ENCODE results near the gene OSGIN1. TPM values are rescaled to one million over a fixed set of nuclear protein-coding genes. Genes with fewer than 3 reads are reported as not detected.

The OSGIN1 gene
- total and polyA plus RNA-seq, 2 donors (not counting 1 experiment from before 2014, with no cell fraction given) = 0.85 to 1.8 TPM

DNA sequence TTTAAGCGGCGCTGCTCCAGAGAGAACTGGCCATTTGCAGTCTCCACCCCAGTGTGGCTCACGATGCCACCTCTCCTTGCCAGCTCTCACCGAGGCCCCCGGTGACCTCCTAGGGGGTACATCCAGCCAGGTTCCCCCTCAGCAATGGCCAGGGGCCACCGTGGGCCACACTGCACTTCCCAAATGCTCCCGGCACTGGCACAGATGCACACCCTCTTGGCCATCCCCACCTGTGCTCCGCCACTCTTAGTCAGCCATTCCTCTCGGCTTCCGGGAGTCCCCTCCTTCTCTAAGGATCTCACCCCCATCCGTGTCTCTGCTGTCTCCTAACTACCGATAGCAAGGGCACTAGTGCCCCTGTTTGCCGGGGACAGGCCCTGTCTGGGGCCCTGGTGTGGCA is 28.4 kb upstream of the OSGIN1 start:
- WGBS (ENCODE audit: insufficient coverage) = 93% methylated on average over 13 of the region's 13 CpGs
- Histone ChIP-seq H2AFZ (ENCODE audit: insufficient read depth, low read depth, low read length, poor library complexity, severe bottlenecking) (no peak overlapping the region), H3K9me3 (ENCODE audit: control extremely low read depth in 1 of 3, control insufficient read depth in 2 of 3, insufficient read depth in 1 of 3, low read length in 2 of 3) (no peaks in the 10 kb centered on the region), H3K79me2 (ENCODE audit: control insufficient read depth, insufficient read depth, low read length) (no peaks in the 10 kb centered on the region), H3K27ac (ENCODE audit: low read length in 2 of 2) (no peak overlapping the region), H3K9ac (ENCODE audit: low read length) (no peak overlapping the region), H3K4me1 (ENCODE audit: control insufficient read depth in 2 of 2, insufficient read depth in 2 of 2, low read length in 2 of 2) (no peaks in the 10 kb centered on the region), H4K20me1 (ENCODE audit: control insufficient read depth, insufficient read depth, low read length, poor library complexity, severe bottlenecking) (no peaks in the 10 kb centered on the region), H3K27me3 (replicated peaks in 1 of 4; ENCODE audit: control extremely low read depth in 1 of 4, control insufficient read depth in 3 of 4, insufficient read depth in 4 of 4, low read length in 3 of 4) (no peaks in the 10 kb centered on the region), H3K4me3 (ENCODE audit: control extremely low read depth in 1 of 5, extremely low read depth in 1 of 5, insufficient read depth in 1 of 5, low read depth in 2 of 5, low read length in 4 of 5) (no peak overlapping the region), H3K36me3 (replicated peaks in 1 of 2; ENCODE audit: control extremely low read depth in 1 of 2, control insufficient read depth in 1 of 2, extremely low read depth in 1 of 2, insufficient read depth in 2 of 2, low read length in 1 of 2) (peaks cover 0 to 10% of the 10 kb centered on the region in 2 experiments), H3K4me2 (replicated peaks; ENCODE audit: low read depth, low read length, poor library complexity, severe bottlenecking) (no peak overlapping the region)
- Mint-ChIP-seq H3K9me3 (ENCODE audit: insufficient read depth) (no peaks in the 10 kb centered on the region), H3K4me3 (no peak overlapping the region), H3K27me3 (no peaks in the 10 kb centered on the region), H3K27ac (no peak overlapping the region), H3K4me1 (no peaks in the 10 kb centered on the region)
- TF ChIP-seq, protein P1, sequence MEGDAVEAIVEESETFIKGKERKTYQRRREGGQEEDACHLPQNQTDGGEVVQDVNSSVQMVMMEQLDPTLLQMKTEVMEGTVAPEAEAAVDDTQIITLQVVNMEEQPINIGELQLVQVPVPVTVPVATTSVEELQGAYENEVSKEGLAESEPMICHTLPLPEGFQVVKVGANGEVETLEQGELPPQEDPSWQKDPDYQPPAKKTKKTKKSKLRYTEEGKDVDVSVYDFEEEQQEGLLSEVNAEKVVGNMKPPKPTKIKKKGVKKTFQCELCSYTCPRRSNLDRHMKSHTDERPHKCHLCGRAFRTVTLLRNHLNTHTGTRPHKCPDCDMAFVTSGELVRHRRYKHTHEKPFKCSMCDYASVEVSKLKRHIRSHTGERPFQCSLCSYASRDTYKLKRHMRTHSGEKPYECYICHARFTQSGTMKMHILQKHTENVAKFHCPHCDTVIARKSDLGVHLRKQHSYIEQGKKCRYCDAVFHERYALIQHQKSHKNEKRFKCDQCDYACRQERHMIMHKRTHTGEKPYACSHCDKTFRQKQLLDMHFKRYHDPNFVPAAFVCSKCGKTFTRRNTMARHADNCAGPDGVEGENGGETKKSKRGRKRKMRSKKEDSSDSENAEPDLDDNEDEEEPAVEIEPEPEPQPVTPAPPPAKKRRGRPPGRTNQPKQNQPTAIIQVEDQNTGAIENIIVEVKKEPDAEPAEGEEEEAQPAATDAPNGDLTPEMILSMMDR (IDR thresholded peaks at IDR 0.05) = no peak
- no peak for TF ChIP-seq EZH2 (IDR thresholded peaks at IDR 0.05; ENCODE audit: borderline replicate concordance, insufficient read depth, low read depth, low read length, poor library complexity, severe bottlenecking)
- ATAC-seq (ENCODE audit: low read depth) = no peak
- DNase-seq = no peak
- POLR2A ChIA-PET = no interaction called here
- CTCF ChIA-PET = interaction anchor here (6.9 kb wide), 1 partner anchor 99 kb away, joined by 39 read pairs; no protein-coding TSS in a partner anchor
- intact Hi-C loops (cut with micrococcal nuclease) = no loop called here

DNA sequence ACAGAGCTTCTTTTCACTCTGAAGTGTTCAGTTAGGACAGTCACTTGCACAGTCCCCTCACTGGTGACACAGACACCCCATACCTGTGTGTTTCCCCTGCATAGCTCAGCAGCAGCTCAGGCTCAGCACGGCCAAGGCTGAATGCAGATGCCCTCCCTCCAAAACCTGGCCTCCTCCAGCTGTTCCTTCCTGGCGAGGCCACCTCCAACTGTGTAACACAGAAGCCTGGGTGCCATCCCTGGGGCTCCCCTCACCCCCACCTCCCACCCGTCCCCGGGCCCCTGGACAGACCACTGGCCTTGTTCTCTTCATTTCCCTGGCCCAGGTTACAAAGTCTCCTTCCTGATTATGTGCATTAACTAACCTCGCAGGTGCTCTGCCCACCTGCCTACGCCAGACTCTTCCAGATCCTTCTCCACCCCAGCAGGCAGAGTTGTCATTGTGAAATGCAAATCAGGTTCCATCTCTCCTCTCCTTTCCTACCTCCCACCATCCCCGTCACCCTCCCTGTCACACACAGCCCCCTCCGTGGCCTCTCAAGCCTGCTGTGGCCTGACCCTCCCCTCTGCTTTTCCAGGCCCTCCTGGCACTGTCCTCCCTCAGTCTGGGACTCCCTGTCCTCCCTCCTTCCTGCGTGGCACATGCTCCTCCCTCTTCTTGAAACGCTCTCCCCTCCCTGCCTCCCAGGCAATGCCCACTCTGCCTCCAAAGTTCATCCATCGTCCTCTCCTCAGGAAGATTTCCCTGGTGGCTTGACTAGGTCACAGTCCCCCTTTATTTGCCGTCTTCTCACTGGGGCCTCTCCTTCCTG is 27.7 kb upstream of the OSGIN1 start:
- Histone ChIP-seq H3K36me3 (replicated peaks in 1 of 2; ENCODE audit: control extremely low read depth in 1 of 2, control insufficient read depth in 1 of 2, extremely low read depth in 1 of 2, insufficient read depth in 2 of 2, low read length in 1 of 2) (peaks cover 0 to 6% of the 10 kb centered on the region in 2 experiments), H3K4me2 (replicated peaks; ENCODE audit: low read depth, low read length, poor library complexity, severe bottlenecking) (no peak overlapping the region), H3K27me3 (replicated peaks in 1 of 4; ENCODE audit: control extremely low read depth in 1 of 4, control insufficient read depth in 3 of 4, insufficient read depth in 4 of 4, low read length in 3 of 4) (no peaks in the 10 kb centered on the region), H3K79me2 (ENCODE audit: control insufficient read depth, insufficient read depth, low read length) (no peaks in the 10 kb centered on the region), H3K9ac (ENCODE audit: low read length) (no peak overlapping the region), H3K4me3 (ENCODE audit: control extremely low read depth in 1 of 5, extremely low read depth in 1 of 5, insufficient read depth in 1 of 5, low read depth in 2 of 5, low read length in 4 of 5) (no peak overlapping the region), H2AFZ (ENCODE audit: insufficient read depth, low read depth, low read length, poor library complexity, severe bottlenecking) (no peak overlapping the region), H3K9me3 (ENCODE audit: control extremely low read depth in 1 of 3, control insufficient read depth in 2 of 3, insufficient read depth in 1 of 3, low read length in 2 of 3) (no peaks in the 10 kb centered on the region), H3K4me1 (ENCODE audit: control insufficient read depth in 2 of 2, insufficient read depth in 2 of 2, low read length in 2 of 2) (no peaks in the 10 kb centered on the region), H4K20me1 (ENCODE audit: control insufficient read depth, insufficient read depth, low read length, poor library complexity, severe bottlenecking) (no peaks in the 10 kb centered on the region), H3K27ac (ENCODE audit: low read length in 2 of 2) (no peak overlapping the region)
- H3K4me1 Mint-ChIP-seq = no peaks in the 10 kb centered on the region
- ATAC-seq (ENCODE audit: low read depth) (no peak), DNase-seq (no peak)
- 91% methylated on average over 11 of the region's 12 CpGs for WGBS (ENCODE audit: insufficient coverage)
- no peak for TF ChIP-seq EZH2 (IDR thresholded peaks at IDR 0.05; ENCODE audit: borderline replicate concordance, insufficient read depth, low read depth, low read length, poor library complexity, severe bottlenecking)
- TF ChIP-seq, protein P1 (IDR thresholded peaks at IDR 0.05) = no peak
- CTCF ChIA-PET = interaction anchor here (0.9 to 6.9 kb wide), 3 partner anchors 11 to 99 kb away, joined by 3 to 39 read pairs (median 14); no protein-coding TSS in a partner anchor
- H3K9me3 Mint-ChIP-seq (ENCODE audit: insufficient read depth) = no peaks in the 10 kb centered on the region
- H3K27ac Mint-ChIP-seq = no peak overlapping the region
- no peak overlapping the region for H3K4me3 Mint-ChIP-seq
- POLR2A ChIA-PET = no interaction called here
- H3K27me3 Mint-ChIP-seq = no peaks in the 10 kb centered on the region
- intact Hi-C loops (cut with micrococcal nuclease) = no loop called here

Data from B cell (primary cell).